AG04450 (cell line): Measurements from ENCODE around the gene GAN. TPM values are rescaled to one million over a fixed set of nuclear protein-coding genes. Genes with fewer than 3 reads are reported as not detected.

Experiments used
- CTCF ChIA-PET: fragments of 300-600, 350-600 bp; formaldehyde crosslinking; extraction: SDS; loops from one replicate; lab custom pipeline; 2022; ENCODE audit warnings: antibody characterized with exemption, inconsistent platforms; lab: Charles Lee
- POLR2A ChIA-PET: fragments of 350-600 bp; formaldehyde crosslinking; extraction: SDS; loops from one replicate; lab custom pipeline; 2021; ENCODE audit warnings: antibody characterized with exemption, inconsistent platforms; lab: Yijun Ruan, JAX
- DNase-seq: peaks from one replicate; pipeline ENCODE4 v3.0.0-alpha.2; 2011; ENCODE audit warnings: low read depth, low spot score
- H3K27ac ChIP-seq: one replicate; pipeline ENCODE4 v1.5.1; 2012; ENCODE audit warnings: low read depth, low read length, control low read depth
- H3K27me3 ChIP-seq: one replicate; pipeline ENCODE4 v1.6.0; 2012; ENCODE audit warnings: low read length; ENCODE audit not compliant: control insufficient read depth, insufficient read depth
- H3K4me3 ChIP-seq: 2 replicates; pipeline ENCODE4 v1.5.1; 2011; ENCODE audit warnings: mild to moderate bottlenecking, low read depth, low read length, control low read depth
- H3K9me3 ChIP-seq: 2 replicates; pipeline ENCODE4 v1.5.1; 2012; ENCODE audit warnings: low read length; ENCODE audit not compliant: control insufficient read depth, insufficient read depth
- CTCF ChIP-seq: IDR thresholded peaks from 2 replicates; pipeline ENCODE4 v1.5.1; 2011; ENCODE audit warnings: low read depth, low read length, control low read depth, inconsistent platforms
- polyA plus RNA-seq: library from polyadenylated mRNA; depleted of rRNA; stranded (reverse); fragments of >200 nt; gene quantifications from 2 replicates; pipeline ENCODE4 v1.2.3, GENCODE V29; 2011

Gene GAN
- polyA plus RNA-seq, 1 experiment: 4.3 TPM

- H3K27ac ChIP-seq: no peak overlapping the region
- DNase-seq: no peak
- no peak overlapping the region for H3K4me3 ChIP-seq
- no peaks in the 10 kb centered on the region for H3K27me3 ChIP-seq
- no peak for TF ChIP-seq CTCF
- ChIA-PET CTCF (no interaction called here), POLR2A (no interaction called here)
- H3K9me3 ChIP-seq: no peaks in the 10 kb centered on the region
Measured at GRCh38 chr16:81321039-81321438, 6.3 kb downstream of the GAN start.

- no peak for TF ChIP-seq CTCF
- no peak for DNase-seq
- CTCF ChIA-PET: no interaction called here
- no peak overlapping the region for H3K4me3 ChIP-seq
- POLR2A ChIA-PET: no interaction called here
- no peaks in the 10 kb centered on the region for H3K9me3 ChIP-seq
- no peaks in the 10 kb centered on the region for H3K27me3 ChIP-seq
- H3K27ac ChIP-seq: no peak overlapping the region
Measured at GRCh38 chr16:81321536-81321935, 6.8 kb downstream of the GAN start.

GRCh38 chr16:81324808-81325207, 10.0 kb downstream of the GAN start:
- no peak for DNase-seq
- no peak overlapping the region for H3K4me3 ChIP-seq
- TF ChIP-seq CTCF: no peak
- ChIA-PET POLR2A (no interaction called here), CTCF (interaction anchor here (0.5 to 0.7 kb wide), 2 partner anchors 64 to 1043 kb away, joined by 3 read pairs; no protein-coding TSS in a partner anchor)
- no peak overlapping the region for H3K27ac ChIP-seq
- no peaks in the 10 kb centered on the region for H3K9me3 ChIP-seq
- no peaks in the 10 kb centered on the region for H3K27me3 ChIP-seq

GRCh38 chr16:81327011-81327410, 12.2 kb downstream of the GAN start:
- no peak for TF ChIP-seq CTCF
- Histone ChIP-seq H3K4me3 (no peak overlapping the region), H3K27me3 (no peaks in the 10 kb centered on the region), H3K27ac (no peak overlapping the region), H3K9me3 (no peaks in the 10 kb centered on the region)
- ChIA-PET CTCF (interaction anchor here (0.6 to 1.3 kb wide), 2 partner anchors 66 to 680 kb away, joined by 3 to 4 read pairs; no protein-coding TSS in a partner anchor), POLR2A (no interaction called here)
- DNase-seq: no peak

GRCh38 chr16:81327447-81328196, 12.9 kb downstream of the GAN start:
- Histone ChIP-seq H3K27me3 (no peaks in the 10 kb centered on the region), H3K4me3 (no peak overlapping the region), H3K9me3 (no peaks in the 10 kb centered on the region), H3K27ac (no peak overlapping the region)
- POLR2A ChIA-PET: no interaction called here
- DNase-seq: no peak
- TF ChIP-seq CTCF: no peak
- CTCF ChIA-PET: interaction anchor here (1.3 kb wide), 1 partner anchor 66 kb away, joined by 3 read pairs; no protein-coding TSS in a partner anchor
